Measurements from ENCODE around the gene RNF208. TPM values are rescaled to one million over a fixed set of nuclear protein-coding genes. Genes with fewer than 3 reads are reported as not detected.

The RNF208 gene
- total and polyA plus RNA-seq, 9 of the 15 experiments (the other 6 are each of a cell fraction or from before 2014, with no cell fraction given) = 0.15 to 6.9 (median 0.50) TPM; not detected in 2

DNA sequence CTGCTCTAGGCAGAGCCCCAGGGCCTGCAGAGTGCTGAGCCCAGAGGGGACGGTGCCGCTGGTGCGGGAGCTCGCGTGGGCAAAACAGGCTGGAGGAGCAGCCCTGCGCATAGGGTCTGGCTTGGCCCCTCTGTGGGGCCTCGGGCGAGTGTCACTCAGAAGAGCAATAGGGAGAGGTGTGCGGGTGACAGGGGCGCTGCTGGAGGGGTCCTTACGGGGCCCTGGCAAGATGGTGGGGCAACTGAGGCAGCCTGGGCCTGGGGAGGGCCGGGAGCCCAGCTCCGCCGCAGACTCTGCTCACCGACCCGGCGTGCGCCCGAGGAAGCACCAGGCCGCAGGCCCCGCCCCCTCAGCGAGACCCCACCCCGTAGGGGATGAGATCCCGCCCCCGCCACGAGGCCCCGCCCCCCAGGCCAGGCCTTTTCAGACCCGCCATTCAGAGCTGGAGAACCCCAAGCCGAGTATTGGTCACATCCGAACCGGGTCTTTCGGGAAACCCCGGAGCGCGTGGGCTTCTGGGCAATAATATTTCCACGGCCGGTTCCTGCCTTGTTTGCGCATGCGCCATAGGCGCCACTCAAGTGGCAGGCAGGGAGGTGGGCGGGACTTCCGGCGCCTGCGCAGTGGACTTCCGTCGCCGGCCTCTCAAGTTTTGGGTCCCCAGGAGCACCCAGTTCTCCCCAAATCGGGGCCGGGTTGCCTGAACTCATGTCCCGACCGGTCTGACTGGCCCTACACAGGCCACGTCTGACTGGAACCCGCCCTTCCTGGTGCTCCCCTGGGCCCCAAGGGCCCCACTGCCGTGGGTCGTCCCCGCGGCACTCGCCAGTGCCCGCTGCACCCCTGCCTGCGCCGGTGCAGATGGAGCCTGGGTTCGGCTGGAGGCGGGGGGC is 1.3 kb upstream of the RNF208 start (continued):
- TF ChIP-seq E2F5 (CRISPR knock-in tag; IDR thresholded peaks at IDR 0.05) (no peak), THRAP3 (IDR thresholded peaks at IDR 0.05; ENCODE audit: borderline replicate concordance) (no peak), ZNF696 (CRISPR knock-in tag; conservative IDR thresholded peaks at IDR 0.05) (no peak), RERE (CRISPR knock-in tag; IDR thresholded peaks at IDR 0.05; ENCODE audit: borderline replicate concordance) (no peak), ZC3H4 (CRISPR knock-in tag; IDR thresholded peaks at IDR 0.05; ENCODE audit: borderline replicate concordance) (no peak), ZNF24 (IDR thresholded peaks at IDR 0.05) (no peak), HEY1 (CRISPR knock-in tag; IDR thresholded peaks at IDR 0.05; ENCODE audit: borderline replicate concordance) (no peak), CHD1 (IDR thresholded peaks at IDR 0.05; ENCODE audit: low read length) (peak; percentile 64), ZNF79 (CRISPR knock-in tag; IDR thresholded peaks at IDR 0.05; ENCODE audit: low read depth) (no peak), ZEB2 (IDR thresholded peaks at IDR 0.05) (no peak), U2AF2 (optimal IDR thresholded peaks at IDR 0.05; ENCODE audit: low read depth, low read length) (no peak), U2AF1 (optimal IDR thresholded peaks at IDR 0.05; ENCODE audit: low read depth, low read length) (no peak), TSC22D4 (tag; IDR thresholded peaks at IDR 0.05) (no peak), JUN (IDR thresholded peaks at IDR 0.05; ENCODE audit: borderline replicate concordance, low read depth, low read length) (no peak), JUN (CRISPR knock-in tag; IDR thresholded peaks at IDR 0.05; ENCODE audit: borderline replicate concordance) (no peak), GTF2E2 (tag; IDR thresholded peaks at IDR 0.05) (peak; percentile 75; the same call in 1 of the 2 replicates), BACH1 (tag; IDR thresholded peaks at IDR 0.05) (no peak), ZNF518B (CRISPR knock-in tag; IDR thresholded peaks at IDR 0.05) (no peak)

Measured in K562 (cell line).